Duodenal mucosa (tissue), 2 donors: Measurements from ENCODE around the gene PACSIN2.
A peak's percentile ranks its signal among the peaks of the same experiment; 100 is the strongest.

Experiments used
- H3K27ac ChIP-seq: one replicate; pipeline ENCODE4 v1.7.0; 2013; ENCODE audit warnings: low read depth, low read length
- H3K27me3 ChIP-seq, 2 donors: one replicate each; pipeline ENCODE4 v1.7.0; 2013; ENCODE audit warnings: low read length in 2 of 2, control low read depth in 1 of 2; ENCODE audit not compliant: insufficient read depth in 2 of 2, control insufficient read depth in 1 of 2
- H3K36me3 ChIP-seq, 2 donors: one replicate each; pipeline ENCODE4 v1.7.0; 2013; ENCODE audit warnings: low read length in 2 of 2, control low read depth in 1 of 2; ENCODE audit not compliant: insufficient read depth in 2 of 2, control insufficient read depth in 1 of 2
- H3K4me1 ChIP-seq, 2 donors: one replicate each; pipeline ENCODE4 v1.7.0; 2013; ENCODE audit warnings: low read length in 2 of 2, control low read depth in 1 of 2; ENCODE audit not compliant: insufficient read depth in 2 of 2, control insufficient read depth in 1 of 2
- H3K4me3 ChIP-seq, 2 donors: one replicate each; pipeline ENCODE4 v1.7.0; 2013; ENCODE audit warnings: low read length in 2 of 2, low read depth in 1 of 2
- H3K9ac ChIP-seq, 2 donors: one replicate each; pipeline ENCODE4 v1.7.0; 2013; ENCODE audit warnings: low read length in 2 of 2, low read depth in 1 of 2
- H3K9me3 ChIP-seq, 2 donors: one replicate each; pipeline ENCODE4 v1.7.0; 2013; ENCODE audit warnings: low read length in 2 of 2, control low read depth in 1 of 2; ENCODE audit not compliant: control insufficient read depth in 1 of 2

The PACSIN2 gene

DNA sequence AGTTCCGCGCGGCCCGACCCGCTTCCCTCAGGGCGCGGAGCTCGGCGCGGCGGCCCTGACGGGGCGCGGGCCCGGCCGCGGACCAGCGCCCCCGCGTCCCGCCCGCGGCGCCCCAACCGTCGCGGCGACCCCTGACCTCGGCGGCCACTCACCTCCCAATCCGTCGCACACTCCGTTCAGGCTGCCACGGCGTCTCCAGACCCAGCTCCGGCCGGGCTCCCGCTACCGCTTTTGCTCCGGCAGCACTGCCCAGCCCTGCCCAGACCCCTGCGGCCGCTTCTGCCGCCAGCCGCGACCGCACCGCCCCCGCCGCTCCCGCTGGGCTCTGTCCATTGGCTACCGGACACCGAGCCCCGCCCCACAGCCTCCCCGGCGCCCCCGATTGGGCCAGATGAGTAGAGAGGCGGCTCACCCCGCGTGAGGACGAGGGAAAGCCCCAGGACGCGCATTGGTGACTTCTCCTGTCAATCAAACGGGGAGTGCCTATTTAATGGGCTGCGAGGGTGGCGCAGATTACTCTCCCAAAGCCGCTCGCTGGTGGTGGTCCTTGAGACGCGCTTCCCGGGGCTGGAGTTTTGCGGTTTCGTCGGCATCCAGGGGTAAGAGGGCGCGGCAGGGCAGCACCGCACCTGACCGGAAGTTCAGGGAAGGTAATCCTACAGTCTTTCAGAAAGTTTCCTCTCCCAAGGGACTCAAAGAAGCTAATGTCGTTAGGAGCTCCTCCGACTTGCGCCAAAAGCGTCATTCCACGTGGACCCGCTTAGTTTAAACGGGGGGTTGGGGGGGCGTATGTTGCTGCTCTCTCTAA, at the start of gene PACSIN2:
PACSIN2 (minus strand) TSS at position 281 of the 808 bp plus-strand sequence. CDS start 103,069 bp downstream, outside the sequence.
- peaks cover 28 to 31% of the 10 kb centered on the region in 2 donors for H3K4me1 ChIP-seq
- peak within 1 kb of the TSS; percentile 20 for H3K27ac ChIP-seq
- peak within 1 kb of the TSS; percentile 81 to 92 for H3K4me3 ChIP-seq
- H3K9me3 ChIP-seq, result no peaks in the 10 kb centered on the region
- H3K36me3 ChIP-seq, result no peaks in the 10 kb centered on the region
- peak within 1 kb of the TSS; percentile 70 for H3K9ac ChIP-seq
- H3K27me3 ChIP-seq, result no peaks in the 10 kb centered on the region

- no peaks in the 10 kb centered on the region for H3K4me1 ChIP-seq
- no peak overlapping the region for H3K4me3 ChIP-seq
- H3K9me3 ChIP-seq, result no peaks in the 10 kb centered on the region
- H3K36me3 ChIP-seq, result peaks cover 0 to 9% of the 10 kb centered on the region in 2 donors
- H3K27me3 ChIP-seq, result no peaks in the 10 kb centered on the region
- no peak overlapping the region for H3K9ac ChIP-seq
- H3K27ac ChIP-seq, result no peak overlapping the region
These were observed 45.2 kb upstream of the PACSIN2 start for GRCh38 chr22:43060183-43060582.

DNA sequence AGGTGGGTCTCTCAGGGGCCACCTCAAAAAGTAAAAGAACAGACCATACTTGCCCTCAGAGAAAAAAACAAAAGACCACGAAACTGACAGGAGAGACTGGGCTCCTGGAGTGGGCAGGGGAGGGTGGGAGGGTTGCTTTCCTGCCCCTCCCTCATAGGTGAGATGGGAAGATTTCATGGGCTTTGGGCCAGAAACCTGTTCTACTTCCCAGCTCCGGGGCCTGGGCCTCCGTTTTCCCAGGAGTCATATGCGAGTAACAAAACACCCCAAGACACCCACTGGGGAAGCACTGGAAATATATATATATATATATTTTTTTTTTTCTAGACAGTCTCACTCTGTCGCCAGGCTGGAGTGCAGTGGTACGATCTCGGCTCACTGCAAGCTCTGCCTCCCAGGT, 42.7 kb upstream of the PACSIN2 start:
- Histone ChIP-seq H3K27me3 (no peaks in the 10 kb centered on the region), H3K36me3 (peaks cover 0 to 3% of the 10 kb centered on the region in 2 donors), H3K4me1 (no peaks in the 10 kb centered on the region), H3K9me3 (no peaks in the 10 kb centered on the region), H3K9ac (no peak overlapping the region), H3K4me3 (no peak overlapping the region), H3K27ac (no peak overlapping the region)

DNA sequence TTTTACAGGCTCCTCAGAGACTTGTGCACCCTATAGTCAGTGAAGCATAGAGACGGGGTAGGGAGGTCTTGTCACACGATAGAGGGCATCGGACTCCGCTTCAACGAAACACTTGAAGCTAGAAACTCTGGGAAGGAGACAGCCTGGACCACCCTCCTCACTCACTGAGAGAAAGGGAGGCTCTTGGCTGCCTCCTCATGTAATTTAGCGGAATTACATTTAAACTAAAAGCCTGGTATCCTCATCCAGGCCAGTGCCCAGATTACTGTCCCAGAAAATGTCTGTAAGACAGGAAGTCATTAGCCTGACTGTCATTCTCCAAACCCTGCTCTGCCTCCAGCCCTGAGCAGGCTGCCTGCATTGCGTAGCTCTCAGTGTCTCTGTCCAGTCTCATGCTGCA, 38.2 kb upstream of the PACSIN2 start:
- H3K27ac ChIP-seq, result no peak overlapping the region
- no peak overlapping the region for H3K4me3 ChIP-seq
- no peaks in the 10 kb centered on the region for H3K4me1 ChIP-seq
- H3K9ac ChIP-seq, result no peak overlapping the region
- H3K36me3 ChIP-seq, result no peaks in the 10 kb centered on the region
- no peaks in the 10 kb centered on the region for H3K9me3 ChIP-seq
- no peaks in the 10 kb centered on the region for H3K27me3 ChIP-seq

DNA sequence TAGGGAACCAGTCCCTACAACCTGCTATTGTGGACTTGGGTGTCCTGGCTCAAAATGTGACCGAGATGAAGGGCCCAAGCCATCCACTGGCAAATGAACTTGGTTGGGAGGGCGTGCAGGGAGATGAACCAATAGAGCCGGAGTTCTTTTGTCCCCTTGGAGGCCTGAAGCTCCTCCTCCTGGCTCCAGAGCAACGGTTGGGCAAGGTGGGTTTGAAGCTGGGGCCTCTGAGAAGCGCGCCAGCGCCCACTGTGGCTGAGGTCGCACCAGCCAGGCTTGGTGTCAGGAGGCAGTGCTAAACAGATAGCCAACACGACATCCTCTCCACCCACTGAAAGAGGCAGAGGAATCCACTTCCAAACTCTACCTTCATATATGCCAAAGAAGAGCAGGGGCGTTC, 36.0 kb upstream of the PACSIN2 start:
- H3K27me3 ChIP-seq, result no peaks in the 10 kb centered on the region
- no peaks in the 10 kb centered on the region for H3K36me3 ChIP-seq
- H3K27ac ChIP-seq, result no peak overlapping the region
- no peaks in the 10 kb centered on the region for H3K9me3 ChIP-seq
- no peak overlapping the region for H3K9ac ChIP-seq
- H3K4me3 ChIP-seq, result no peak overlapping the region
- no peaks in the 10 kb centered on the region for H3K4me1 ChIP-seq

DNA sequence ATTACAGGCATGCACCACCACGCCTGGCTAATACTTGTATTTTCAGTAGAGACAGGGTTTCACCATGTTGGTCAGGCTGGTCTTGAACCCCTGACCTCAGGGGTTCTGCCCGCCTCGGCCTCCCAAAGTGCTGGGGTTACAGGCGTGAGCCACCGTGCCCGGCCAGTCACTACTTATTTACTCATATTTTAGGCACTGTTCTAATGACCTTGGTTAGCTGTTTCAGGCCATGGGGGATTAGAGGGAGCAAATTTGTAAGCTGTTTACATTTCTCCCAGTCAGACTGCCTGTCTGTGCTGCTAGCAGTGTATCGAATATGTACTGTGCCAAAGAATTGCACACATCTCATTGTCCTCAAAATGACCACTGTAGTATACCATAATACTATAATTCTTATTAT, 32.7 kb upstream of the PACSIN2 start:
- Histone ChIP-seq H3K9me3 (no peaks in the 10 kb centered on the region), H3K27me3 (no peaks in the 10 kb centered on the region), H3K9ac (no peak overlapping the region), H3K36me3 (no peaks in the 10 kb centered on the region), H3K4me3 (no peak overlapping the region), H3K4me1 (no peaks in the 10 kb centered on the region), H3K27ac (no peak overlapping the region)

- H3K4me1 ChIP-seq, result no peaks in the 10 kb centered on the region
- H3K27me3 ChIP-seq, result no peaks in the 10 kb centered on the region
- H3K9me3 ChIP-seq, result no peaks in the 10 kb centered on the region
- no peaks in the 10 kb centered on the region for H3K36me3 ChIP-seq
- H3K27ac ChIP-seq, result no peak overlapping the region
- H3K9ac ChIP-seq, result no peak overlapping the region
- H3K4me3 ChIP-seq, result no peak overlapping the region
These were observed 29.4 kb upstream of the PACSIN2 start for GRCh38 chr22:43044290-43044712.

DNA sequence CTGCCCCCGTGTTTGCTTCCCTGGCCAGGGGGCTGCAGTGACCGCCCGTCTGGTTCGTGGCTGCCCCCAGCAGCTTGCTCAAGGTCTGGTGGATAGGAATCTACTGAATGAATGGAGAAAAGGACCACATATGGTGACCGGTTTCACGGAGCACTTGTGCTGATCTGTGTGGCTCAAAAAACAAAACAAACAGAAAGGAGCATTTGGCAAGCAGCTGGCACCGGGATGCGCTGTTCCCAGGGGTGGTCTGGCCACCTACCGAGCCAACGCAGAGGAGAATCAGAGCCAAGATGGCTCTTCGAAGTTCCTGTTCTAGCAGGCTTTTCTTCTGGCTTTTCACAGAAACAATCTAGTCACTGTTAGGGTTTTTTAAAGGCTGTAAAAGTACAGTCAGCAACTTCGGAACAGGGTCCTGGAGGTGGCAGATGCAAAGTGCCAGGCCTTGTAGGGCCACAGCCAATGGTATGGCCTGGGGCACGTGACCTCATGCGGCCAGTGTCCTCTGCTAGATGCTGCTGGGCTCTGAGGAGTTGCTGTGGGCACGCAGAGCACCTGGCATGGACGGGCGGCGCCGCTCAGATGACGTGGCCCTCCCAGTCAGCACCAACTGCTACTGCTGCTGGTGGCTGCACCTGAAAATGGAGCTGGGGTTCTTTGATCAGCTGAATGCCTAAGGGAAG, 27.3 kb upstream of the PACSIN2 start:
- H3K9ac ChIP-seq, result no peak overlapping the region
- no peaks in the 10 kb centered on the region for H3K4me1 ChIP-seq
- no peaks in the 10 kb centered on the region for H3K9me3 ChIP-seq
- no peak overlapping the region for H3K4me3 ChIP-seq
- H3K36me3 ChIP-seq, result no peaks in the 10 kb centered on the region
- H3K27ac ChIP-seq, result no peak overlapping the region
- no peaks in the 10 kb centered on the region for H3K27me3 ChIP-seq

- Histone ChIP-seq H3K9me3 (no peaks in the 10 kb centered on the region), H3K27ac (no peak overlapping the region), H3K4me3 (no peak overlapping the region), H3K9ac (no peak overlapping the region), H3K27me3 (no peaks in the 10 kb centered on the region), H3K36me3 (no peaks in the 10 kb centered on the region), H3K4me1 (no peaks in the 10 kb centered on the region)
These were observed 24.9 kb upstream of the PACSIN2 start for GRCh38 chr22:43039800-43040199.

GRCh38 chr22:43038325-43038724, 23.4 kb upstream of the PACSIN2 start:
- Histone ChIP-seq H3K4me3 (no peak overlapping the region), H3K36me3 (no peaks in the 10 kb centered on the region), H3K9ac (no peak overlapping the region), H3K9me3 (no peaks in the 10 kb centered on the region), H3K27me3 (no peaks in the 10 kb centered on the region), H3K4me1 (no peaks in the 10 kb centered on the region), H3K27ac (no peak overlapping the region)
